ENCODE data around the gene MX2.

MX2 gene, protein sequence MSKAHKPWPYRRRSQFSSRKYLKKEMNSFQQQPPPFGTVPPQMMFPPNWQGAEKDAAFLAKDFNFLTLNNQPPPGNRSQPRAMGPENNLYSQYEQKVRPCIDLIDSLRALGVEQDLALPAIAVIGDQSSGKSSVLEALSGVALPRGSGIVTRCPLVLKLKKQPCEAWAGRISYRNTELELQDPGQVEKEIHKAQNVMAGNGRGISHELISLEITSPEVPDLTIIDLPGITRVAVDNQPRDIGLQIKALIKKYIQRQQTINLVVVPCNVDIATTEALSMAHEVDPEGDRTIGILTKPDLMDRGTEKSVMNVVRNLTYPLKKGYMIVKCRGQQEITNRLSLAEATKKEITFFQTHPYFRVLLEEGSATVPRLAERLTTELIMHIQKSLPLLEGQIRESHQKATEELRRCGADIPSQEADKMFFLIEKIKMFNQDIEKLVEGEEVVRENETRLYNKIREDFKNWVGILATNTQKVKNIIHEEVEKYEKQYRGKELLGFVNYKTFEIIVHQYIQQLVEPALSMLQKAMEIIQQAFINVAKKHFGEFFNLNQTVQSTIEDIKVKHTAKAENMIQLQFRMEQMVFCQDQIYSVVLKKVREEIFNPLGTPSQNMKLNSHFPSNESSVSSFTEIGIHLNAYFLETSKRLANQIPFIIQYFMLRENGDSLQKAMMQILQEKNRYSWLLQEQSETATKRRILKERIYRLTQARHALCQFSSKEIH

DNA sequence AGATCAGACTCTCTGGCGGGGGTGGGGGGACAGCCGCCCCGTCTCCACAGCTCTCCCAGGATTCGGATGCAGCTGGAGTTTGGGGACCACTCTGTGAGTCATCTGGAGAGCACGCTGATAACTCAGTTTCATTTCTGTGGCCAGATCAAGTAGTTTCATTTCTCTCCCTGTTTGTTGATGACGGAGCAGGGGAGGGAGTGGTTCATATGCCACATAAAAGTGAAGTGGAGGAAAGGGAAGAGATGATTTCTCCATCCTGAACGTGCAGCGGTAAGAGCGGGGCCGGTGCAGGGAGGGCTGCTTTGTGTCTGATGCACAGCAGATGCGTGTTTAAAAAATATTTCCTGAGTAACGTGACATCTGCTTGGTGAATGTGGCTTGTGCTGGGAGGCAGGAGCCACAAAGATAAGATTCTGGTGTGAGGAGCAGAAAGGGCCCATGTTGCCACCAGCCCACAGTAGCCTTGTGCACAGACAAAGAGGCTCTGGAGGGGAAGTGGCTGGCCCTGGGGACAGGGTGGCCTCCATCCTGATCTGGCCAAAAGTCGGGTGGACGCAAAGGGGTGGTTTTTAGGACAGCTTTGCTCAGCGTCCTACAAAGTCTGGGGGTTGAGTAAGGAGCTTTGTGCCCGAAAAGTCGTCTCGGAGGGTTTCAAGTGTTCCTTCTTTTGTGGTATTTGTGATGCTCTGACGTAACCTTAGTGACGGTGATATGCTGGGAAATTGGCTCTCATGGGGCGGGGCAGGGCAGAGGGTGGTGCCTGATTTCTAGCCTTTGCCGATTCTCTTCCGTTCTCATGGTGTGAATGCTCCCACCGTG is at the start of gene MX2:
Gene MX2, plus strand, starts transcription at position 242 of the 819 bp plus-strand sequence. CDS start 14,880 bp downstream, outside the sequence.
- TF ChIP-seq CEBPB (IDR thresholded peaks at IDR 0.05) (no peak), EGR1 (IDR thresholded peaks at IDR 0.05) (no peak), EP300 (IDR thresholded peaks at IDR 0.05; ENCODE audit: borderline replicate concordance) (no peak), TCF12 (IDR thresholded peaks at IDR 0.05; ENCODE audit: low read depth) (no peak), YY1 (IDR thresholded peaks at IDR 0.05; ENCODE audit: low read depth) (no peak), TEAD4 (IDR thresholded peaks at IDR 0.05) (no peak), RAD21 (IDR thresholded peaks at IDR 0.05; ENCODE audit: low read depth) (no peak)

DNA sequence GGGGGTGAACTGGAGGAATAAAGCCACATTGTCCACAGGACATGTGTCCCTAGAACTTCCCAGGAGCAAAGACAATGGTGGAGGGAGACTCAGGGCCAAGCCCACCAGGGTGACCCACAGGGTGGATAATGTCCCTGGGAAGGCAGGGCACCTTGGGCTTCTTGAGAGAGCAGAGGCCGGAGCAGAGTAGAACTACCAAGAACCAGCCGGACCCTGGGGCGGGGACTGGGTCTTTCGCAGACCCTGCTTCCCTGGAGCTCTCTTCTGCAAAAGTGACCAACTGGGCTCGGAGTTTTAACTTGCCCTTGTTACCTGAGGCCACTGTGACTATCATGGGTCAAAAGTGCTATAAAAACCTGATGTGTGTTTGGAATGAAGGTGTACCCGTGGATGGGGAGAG is 46.1 kb upstream of the MX2 start:
- TF ChIP-seq FOXM1 (IDR thresholded peaks at IDR 0.05; ENCODE audit: borderline replicate concordance, low read depth) (no peak), CREB1 (IDR thresholded peaks at IDR 0.05; ENCODE audit: low read depth) (no peak), NFIC (IDR thresholded peaks at IDR 0.05) (no peak), CEBPB (IDR thresholded peaks at IDR 0.05) (no peak), TCF12 (IDR thresholded peaks at IDR 0.05; ENCODE audit: low read depth) (no peak), ZBTB7A (IDR thresholded peaks at IDR 0.05; ENCODE audit: low read depth) (no peak), YY1 (IDR thresholded peaks at IDR 0.05; ENCODE audit: low read depth) (no peak), USF1 (IDR thresholded peaks at IDR 0.05) (no peak)
- TF ChIP-seq, protein P1, sequence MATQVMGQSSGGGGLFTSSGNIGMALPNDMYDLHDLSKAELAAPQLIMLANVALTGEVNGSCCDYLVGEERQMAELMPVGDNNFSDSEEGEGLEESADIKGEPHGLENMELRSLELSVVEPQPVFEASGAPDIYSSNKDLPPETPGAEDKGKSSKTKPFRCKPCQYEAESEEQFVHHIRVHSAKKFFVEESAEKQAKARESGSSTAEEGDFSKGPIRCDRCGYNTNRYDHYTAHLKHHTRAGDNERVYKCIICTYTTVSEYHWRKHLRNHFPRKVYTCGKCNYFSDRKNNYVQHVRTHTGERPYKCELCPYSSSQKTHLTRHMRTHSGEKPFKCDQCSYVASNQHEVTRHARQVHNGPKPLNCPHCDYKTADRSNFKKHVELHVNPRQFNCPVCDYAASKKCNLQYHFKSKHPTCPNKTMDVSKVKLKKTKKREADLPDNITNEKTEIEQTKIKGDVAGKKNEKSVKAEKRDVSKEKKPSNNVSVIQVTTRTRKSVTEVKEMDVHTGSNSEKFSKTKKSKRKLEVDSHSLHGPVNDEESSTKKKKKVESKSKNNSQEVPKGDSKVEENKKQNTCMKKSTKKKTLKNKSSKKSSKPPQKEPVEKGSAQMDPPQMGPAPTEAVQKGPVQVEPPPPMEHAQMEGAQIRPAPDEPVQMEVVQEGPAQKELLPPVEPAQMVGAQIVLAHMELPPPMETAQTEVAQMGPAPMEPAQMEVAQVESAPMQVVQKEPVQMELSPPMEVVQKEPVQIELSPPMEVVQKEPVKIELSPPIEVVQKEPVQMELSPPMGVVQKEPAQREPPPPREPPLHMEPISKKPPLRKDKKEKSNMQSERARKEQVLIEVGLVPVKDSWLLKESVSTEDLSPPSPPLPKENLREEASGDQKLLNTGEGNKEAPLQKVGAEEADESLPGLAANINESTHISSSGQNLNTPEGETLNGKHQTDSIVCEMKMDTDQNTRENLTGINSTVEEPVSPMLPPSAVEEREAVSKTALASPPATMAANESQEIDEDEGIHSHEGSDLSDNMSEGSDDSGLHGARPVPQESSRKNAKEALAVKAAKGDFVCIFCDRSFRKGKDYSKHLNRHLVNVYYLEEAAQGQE (IDR thresholded peaks at IDR 0.05; ENCODE audit: low read depth), result no peak
- TF ChIP-seq, protein P2, sequence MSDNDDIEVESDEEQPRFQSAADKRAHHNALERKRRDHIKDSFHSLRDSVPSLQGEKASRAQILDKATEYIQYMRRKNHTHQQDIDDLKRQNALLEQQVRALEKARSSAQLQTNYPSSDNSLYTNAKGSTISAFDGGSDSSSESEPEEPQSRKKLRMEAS (IDR thresholded peaks at IDR 0.05), result no peak

GRCh38 chr21:41316200-41317062 is 45.4 kb upstream of the MX2 start, which contains the start of gene FAM3B:
FAM3B (plus strand) TSS chr21:41316801; CDS start chr21:41316880, 79 bp downstream.
- TF ChIP-seq, protein P1 (IDR thresholded peaks at IDR 0.05; ENCODE audit: low read depth), result no peak
- TF ChIP-seq TEAD4 (IDR thresholded peaks at IDR 0.05) (no peak), EP300 (IDR thresholded peaks at IDR 0.05; ENCODE audit: borderline replicate concordance) (no peak), FOXM1 (IDR thresholded peaks at IDR 0.05; ENCODE audit: borderline replicate concordance, low read depth) (no peak)

DNA sequence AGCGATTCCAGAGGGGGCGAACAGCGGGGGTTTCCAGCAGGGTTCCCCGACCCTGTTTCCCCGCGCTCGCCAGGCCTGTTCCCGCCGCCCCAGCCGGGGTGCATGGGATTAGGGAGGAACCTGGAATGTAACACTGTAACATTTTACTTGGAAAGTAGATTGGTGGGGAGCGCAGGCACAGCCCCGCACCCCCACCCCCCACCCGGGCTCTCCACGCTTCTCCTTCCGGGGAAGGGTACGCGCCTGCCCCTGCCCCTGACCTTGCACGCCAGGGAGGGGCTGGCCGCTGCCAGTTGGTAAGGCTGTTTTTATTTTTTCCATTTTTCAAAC is 44.8 kb upstream of the MX2 start:
- TF ChIP-seq EGR1 (IDR thresholded peaks at IDR 0.05), result no peak
- TF ChIP-seq USF1 (IDR thresholded peaks at IDR 0.05), result no peak
- TF ChIP-seq EP300 (IDR thresholded peaks at IDR 0.05; ENCODE audit: borderline replicate concordance), result no peak
- TF ChIP-seq YY1 (IDR thresholded peaks at IDR 0.05; ENCODE audit: low read depth), result no peak
- TF ChIP-seq, protein P1 (IDR thresholded peaks at IDR 0.05; ENCODE audit: low read depth), result no peak

Data from Ishikawa (cell line).